ENCODE results near the gene PPP1CB. TPM values are rescaled to one million over a fixed set of nuclear protein-coding genes. Genes with fewer than 3 reads are reported as not detected.
"Not testable (repeated sequence)": the region's sequence is repeated elsewhere in the genome, so short reads cannot be mapped to it uniquely, and the experiment has no call there.

Gene PPP1CB
- polyA plus RNA-seq, 1 donor: 178 TPM

DNA sequence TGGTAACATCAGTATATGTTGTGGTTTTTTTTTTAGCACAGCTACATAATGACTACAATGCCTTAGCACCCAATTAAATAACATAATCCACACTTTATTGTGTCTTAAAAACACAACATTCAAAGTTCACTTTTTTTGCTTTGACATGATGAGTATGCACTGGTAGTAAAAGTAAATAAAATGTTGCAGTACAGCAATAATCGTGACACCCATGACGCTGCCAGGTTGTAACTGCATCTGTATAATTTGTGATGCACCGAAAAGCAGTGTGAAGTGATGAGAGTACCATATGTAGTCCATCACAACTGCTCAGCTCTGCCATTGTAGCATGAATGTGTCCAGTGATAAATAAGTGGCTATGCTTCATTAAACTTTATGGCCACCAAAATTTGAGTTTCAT is 15.7 kb downstream of the PPP1CB start:
- no peak for DNase-seq
- H3K27ac ChIP-seq (ENCODE audit: low read length): no peak overlapping the region
- H3K9me3 ChIP-seq (ENCODE audit: control insufficient read depth, low read depth, low read length): no peaks in the 10 kb centered on the region
- H3K27me3 ChIP-seq (ENCODE audit: control insufficient read depth, insufficient read depth, low read length): no peaks in the 10 kb centered on the region
- WGBS (ENCODE audit: insufficient coverage, low lambda C conversion rate): no CpG with 5 or more reads among the region's 3 CpGs
- no peaks in the 10 kb centered on the region for H3K4me1 ChIP-seq (ENCODE audit: control insufficient read depth, insufficient read depth, low read length)
- H3K36me3 ChIP-seq (ENCODE audit: control insufficient read depth, insufficient read depth, low read length): no peaks in the 10 kb centered on the region
- H3K4me3 ChIP-seq (ENCODE audit: low read length): no peak overlapping the region

DNA sequence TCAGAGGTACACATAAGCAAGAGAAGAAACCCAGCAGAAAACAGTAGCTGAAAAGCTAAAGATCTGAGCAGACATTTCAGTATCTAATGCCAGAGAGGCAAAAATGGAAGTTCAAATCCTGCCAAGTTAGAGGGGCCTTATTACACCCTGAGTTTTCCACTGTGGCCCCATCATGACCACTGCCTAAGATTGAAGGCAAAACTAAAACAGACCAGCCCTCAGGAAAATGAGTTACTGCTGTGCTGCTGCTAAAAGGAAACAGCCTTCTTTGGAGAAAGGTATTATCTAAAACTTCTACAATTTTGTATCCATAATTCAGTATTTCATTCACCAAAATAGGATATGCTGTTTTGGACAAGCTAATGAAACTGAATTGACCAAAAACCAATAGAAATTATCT is 16.8 kb downstream of the PPP1CB start:
- Histone ChIP-seq H3K4me3 (ENCODE audit: low read length) (no peak overlapping the region), H3K9me3 (ENCODE audit: control insufficient read depth, low read depth, low read length) (no peaks in the 10 kb centered on the region), H3K4me1 (ENCODE audit: control insufficient read depth, insufficient read depth, low read length) (no peaks in the 10 kb centered on the region), H3K27ac (ENCODE audit: low read length) (no peak overlapping the region), H3K36me3 (ENCODE audit: control insufficient read depth, insufficient read depth, low read length) (no peaks in the 10 kb centered on the region), H3K27me3 (ENCODE audit: control insufficient read depth, insufficient read depth, low read length) (no peaks in the 10 kb centered on the region)
- DNase-seq: no peak

DNA sequence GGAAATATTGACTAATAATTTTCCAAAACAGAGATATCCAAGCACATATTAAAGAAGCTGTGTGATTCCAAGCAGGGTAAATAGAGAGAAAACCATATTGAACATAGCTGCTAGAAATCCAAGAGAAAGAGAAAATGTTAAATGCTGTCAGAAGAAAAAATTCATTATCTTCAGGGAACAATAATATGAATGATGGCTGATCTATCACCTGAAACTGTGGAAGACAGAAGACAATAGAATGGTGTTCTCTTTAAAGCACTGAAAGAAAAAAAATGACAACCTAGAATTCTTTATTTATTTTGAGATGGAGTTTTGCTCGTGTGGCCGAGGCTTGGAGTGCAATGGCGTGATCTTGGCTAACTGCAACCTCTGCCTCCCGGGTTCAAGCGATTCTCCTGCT is 17.3 kb downstream of the PPP1CB start:
- no CpG with 5 or more reads among the region's 5 CpGs for WGBS (ENCODE audit: insufficient coverage, low lambda C conversion rate)
- H3K4me3 ChIP-seq (ENCODE audit: low read length): no peak overlapping the region
- no peaks in the 10 kb centered on the region for H3K4me1 ChIP-seq (ENCODE audit: control insufficient read depth, insufficient read depth, low read length)
- no peak overlapping the region for H3K27ac ChIP-seq (ENCODE audit: low read length)
- no peak for DNase-seq
- H3K36me3 ChIP-seq (ENCODE audit: control insufficient read depth, insufficient read depth, low read length): no peaks in the 10 kb centered on the region
- no peaks in the 10 kb centered on the region for H3K9me3 ChIP-seq (ENCODE audit: control insufficient read depth, low read depth, low read length)
- no peaks in the 10 kb centered on the region for H3K27me3 ChIP-seq (ENCODE audit: control insufficient read depth, insufficient read depth, low read length)

DNA sequence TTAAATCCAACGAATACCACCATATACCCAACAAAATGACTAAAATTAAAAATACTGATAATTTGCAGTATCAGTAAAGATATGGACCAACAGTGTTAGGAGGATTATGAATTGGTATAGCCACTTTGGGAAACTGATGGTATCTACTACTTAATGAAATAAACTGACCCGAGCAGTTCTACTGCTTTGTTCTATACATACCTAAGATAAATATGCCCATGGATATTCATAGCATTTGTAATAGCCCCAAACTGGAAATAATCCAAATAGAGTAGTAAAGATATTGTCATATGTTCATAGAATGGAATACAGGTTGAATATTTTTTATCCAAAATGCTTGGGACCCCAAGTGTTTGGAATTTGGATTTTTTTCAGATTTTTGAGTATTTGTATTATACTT is 20.7 kb downstream of the PPP1CB start:
- Histone ChIP-seq H3K36me3 (ENCODE audit: control insufficient read depth, insufficient read depth, low read length) (peaks cover 4% of the 10 kb centered on the region), H3K27me3 (ENCODE audit: control insufficient read depth, insufficient read depth, low read length) (no peaks in the 10 kb centered on the region), H3K27ac (ENCODE audit: low read length) (no peak overlapping the region), H3K9me3 (ENCODE audit: control insufficient read depth, low read depth, low read length) (no peaks in the 10 kb centered on the region), H3K4me1 (ENCODE audit: control insufficient read depth, insufficient read depth, low read length) (no peaks in the 10 kb centered on the region), H3K4me3 (ENCODE audit: low read length) (no peak overlapping the region)
- no peak for DNase-seq
- WGBS (ENCODE audit: insufficient coverage, low lambda C conversion rate): 100% methylated on average over 1 of the region's 2 CpGs

DNA sequence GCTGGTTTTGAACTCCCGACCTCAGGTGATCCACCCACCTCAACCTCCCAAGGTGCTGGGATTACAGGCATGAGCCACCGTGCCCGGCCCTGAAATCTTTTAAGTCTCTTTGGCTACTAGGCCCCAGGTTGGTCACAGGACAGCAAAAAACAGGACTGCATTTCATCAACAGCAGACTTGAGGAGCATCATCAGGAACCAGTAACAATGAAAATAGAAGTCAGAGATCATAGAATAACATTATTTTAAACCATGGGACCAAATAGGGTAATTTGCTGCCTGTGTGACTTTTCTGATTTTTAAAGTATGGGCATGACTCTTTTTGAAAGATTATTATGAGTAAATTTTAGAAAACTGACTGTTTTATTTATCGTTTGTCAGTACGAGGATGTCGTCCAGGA is 24.8 kb downstream of the PPP1CB start:
- no peak overlapping the region for H3K4me3 ChIP-seq (ENCODE audit: low read length)
- H3K27me3 ChIP-seq (ENCODE audit: control insufficient read depth, insufficient read depth, low read length): no peaks in the 10 kb centered on the region
- peaks cover 32% of the 10 kb centered on the region for H3K36me3 ChIP-seq (ENCODE audit: control insufficient read depth, insufficient read depth, low read length)
- no peak for DNase-seq
- H3K27ac ChIP-seq (ENCODE audit: low read length): no peak overlapping the region
- H3K9me3 ChIP-seq (ENCODE audit: control insufficient read depth, low read depth, low read length): no peaks in the 10 kb centered on the region
- WGBS (ENCODE audit: insufficient coverage, low lambda C conversion rate): 95% methylated on average over 3 of the region's 6 CpGs
- no peaks in the 10 kb centered on the region for H3K4me1 ChIP-seq (ENCODE audit: control insufficient read depth, insufficient read depth, low read length)

DNA sequence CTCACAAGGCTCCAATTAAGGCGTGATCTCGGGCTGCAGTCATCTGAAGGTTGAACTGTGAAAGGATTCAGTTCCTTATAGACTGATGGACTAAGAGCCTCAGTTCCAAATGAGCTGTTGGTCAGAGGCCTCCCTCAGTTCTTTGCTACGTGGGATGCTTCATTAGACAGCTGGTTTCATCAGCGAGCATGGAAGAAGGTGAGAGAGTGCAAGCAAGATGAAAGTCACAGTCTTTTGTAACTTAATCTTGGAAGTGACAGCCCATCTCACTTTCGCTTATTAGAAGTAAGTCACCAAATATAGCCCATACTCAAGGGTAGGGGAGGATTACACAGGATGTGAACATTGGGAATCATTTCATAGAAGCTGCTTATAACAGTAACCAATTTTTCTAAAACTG is 26.8 kb downstream of the PPP1CB start:
- no peak for DNase-seq
- Histone ChIP-seq H3K27ac (ENCODE audit: low read length) (no peak overlapping the region), H3K27me3 (ENCODE audit: control insufficient read depth, insufficient read depth, low read length) (no peaks in the 10 kb centered on the region), H3K36me3 (ENCODE audit: control insufficient read depth, insufficient read depth, low read length) (peaks cover 40% of the 10 kb centered on the region), H3K4me3 (ENCODE audit: low read length) (no peak overlapping the region), H3K4me1 (ENCODE audit: control insufficient read depth, insufficient read depth, low read length) (no peaks in the 10 kb centered on the region), H3K9me3 (ENCODE audit: control insufficient read depth, low read depth, low read length) (no peaks in the 10 kb centered on the region)
- 100% methylated on average over 1 of the region's 5 CpGs for WGBS (ENCODE audit: insufficient coverage, low lambda C conversion rate)

DNA sequence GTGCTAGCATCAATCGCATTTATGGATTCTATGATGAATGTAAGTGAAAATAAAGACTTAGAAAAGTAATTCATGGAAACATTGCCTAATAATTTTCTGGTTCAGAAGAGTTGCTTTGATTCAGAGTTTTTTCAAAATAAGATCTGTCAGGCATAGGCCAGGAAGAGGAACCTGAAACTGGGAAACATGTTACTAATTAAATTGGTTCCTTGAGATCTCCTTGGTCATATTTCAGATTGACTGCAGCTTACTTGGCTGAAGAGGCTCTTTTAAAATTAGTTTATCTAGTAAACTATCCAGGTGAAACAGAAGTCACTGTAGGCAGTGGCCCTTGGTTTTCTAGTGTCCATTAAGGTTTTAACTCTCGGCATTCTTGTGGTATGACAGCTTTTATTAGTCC is 27.4 kb downstream of the PPP1CB start:
- Histone ChIP-seq H3K27ac (ENCODE audit: low read length) (no peak overlapping the region), H3K27me3 (ENCODE audit: control insufficient read depth, insufficient read depth, low read length) (no peaks in the 10 kb centered on the region), H3K36me3 (ENCODE audit: control insufficient read depth, insufficient read depth, low read length) (peaks cover 44% of the 10 kb centered on the region), H3K4me1 (ENCODE audit: control insufficient read depth, insufficient read depth, low read length) (no peaks in the 10 kb centered on the region), H3K4me3 (ENCODE audit: low read length) (no peak overlapping the region), H3K9me3 (ENCODE audit: control insufficient read depth, low read depth, low read length) (no peaks in the 10 kb centered on the region)
- WGBS (ENCODE audit: insufficient coverage, low lambda C conversion rate): no CpG with 5 or more reads among the region's 2 CpGs
- DNase-seq: no peak

DNA sequence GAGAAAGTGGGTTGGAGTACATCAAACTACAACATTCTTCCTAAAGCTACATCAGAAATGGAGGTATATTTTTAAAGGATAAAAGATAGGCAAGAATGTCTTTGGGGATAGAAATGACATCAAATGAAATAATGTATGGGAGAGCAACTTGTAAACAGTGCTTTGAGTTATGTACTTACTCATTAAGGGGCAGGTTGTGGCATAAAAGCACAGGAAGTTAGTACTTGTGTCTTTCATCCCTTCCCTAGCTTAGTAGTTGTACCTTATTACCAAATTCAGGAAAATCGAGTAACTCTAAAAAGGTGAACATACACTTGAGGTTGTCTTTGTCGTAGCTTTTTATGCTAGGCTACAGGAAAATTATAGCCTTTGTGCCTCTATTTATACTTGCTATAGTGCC is 28.9 kb downstream of the PPP1CB start:
- Histone ChIP-seq H3K9me3 (ENCODE audit: control insufficient read depth, low read depth, low read length) (no peaks in the 10 kb centered on the region), H3K27me3 (ENCODE audit: control insufficient read depth, insufficient read depth, low read length) (no peaks in the 10 kb centered on the region), H3K4me1 (ENCODE audit: control insufficient read depth, insufficient read depth, low read length) (no peaks in the 10 kb centered on the region), H3K27ac (ENCODE audit: low read length) (no peak overlapping the region), H3K36me3 (ENCODE audit: control insufficient read depth, insufficient read depth, low read length) (peaks cover 53% of the 10 kb centered on the region), H3K4me3 (ENCODE audit: low read length) (no peak overlapping the region)
- DNase-seq: no peak
- WGBS (ENCODE audit: insufficient coverage, low lambda C conversion rate): no CpG with 5 or more reads among the region's 2 CpGs

DNA sequence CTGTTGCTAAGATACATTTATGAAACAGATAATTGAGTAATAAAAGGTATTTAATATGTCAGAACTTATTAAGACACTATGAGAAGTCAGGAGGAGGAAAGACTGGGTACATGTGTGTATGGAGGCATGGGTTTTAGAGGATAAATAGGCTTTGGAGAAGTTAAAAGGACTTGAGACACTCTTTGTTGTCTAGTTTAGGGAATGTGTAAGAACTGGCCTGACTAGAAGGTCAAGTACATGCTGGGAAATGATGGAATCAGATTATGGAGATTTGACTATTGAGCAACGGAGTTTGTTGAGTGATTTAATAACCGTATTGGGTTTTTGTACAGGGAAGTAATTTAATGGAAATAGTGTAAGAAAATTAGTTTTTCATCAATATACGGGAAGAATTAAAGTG is 30.8 kb downstream of the PPP1CB start:
- no peaks in the 10 kb centered on the region for H3K9me3 ChIP-seq (ENCODE audit: control insufficient read depth, low read depth, low read length)
- H3K4me1 ChIP-seq (ENCODE audit: control insufficient read depth, insufficient read depth, low read length): no peaks in the 10 kb centered on the region
- WGBS (ENCODE audit: insufficient coverage, low lambda C conversion rate): 100% methylated on average over 3 of the region's 3 CpGs
- no peak overlapping the region for H3K4me3 ChIP-seq (ENCODE audit: low read length)
- H3K36me3 ChIP-seq (ENCODE audit: control insufficient read depth, insufficient read depth, low read length): peaks cover 64% of the 10 kb centered on the region
- no peaks in the 10 kb centered on the region for H3K27me3 ChIP-seq (ENCODE audit: control insufficient read depth, insufficient read depth, low read length)
- no peak overlapping the region for H3K27ac ChIP-seq (ENCODE audit: low read length)
- DNase-seq: no peak

DNA sequence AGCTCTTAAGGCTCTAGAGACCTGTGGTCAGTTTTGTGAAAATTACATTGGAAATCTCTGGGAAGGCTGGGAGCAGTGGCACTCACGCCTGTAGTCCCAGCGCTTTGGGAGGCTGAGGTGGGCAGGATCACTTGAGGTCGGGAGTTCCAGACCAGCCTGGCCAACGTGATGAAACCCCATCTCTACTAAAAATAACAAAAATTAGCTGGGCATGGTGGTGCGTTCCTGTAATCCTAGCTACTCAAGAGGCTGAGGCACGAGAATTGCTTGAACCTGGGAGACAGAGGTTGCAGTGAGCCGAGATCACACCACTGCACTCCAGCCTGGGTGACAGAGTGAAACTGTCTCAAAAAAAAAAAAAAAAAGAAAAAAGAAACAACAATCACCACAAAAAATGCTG is 32.9 kb downstream of the PPP1CB start:
- not testable (repeated sequence) for H3K27ac ChIP-seq (ENCODE audit: low read length); H3K27me3 ChIP-seq (ENCODE audit: control insufficient read depth, insufficient read depth, low read length); DNase-seq; H3K4me1 ChIP-seq (ENCODE audit: control insufficient read depth, insufficient read depth, low read length); H3K9me3 ChIP-seq (ENCODE audit: control insufficient read depth, low read depth, low read length); H3K4me3 ChIP-seq (ENCODE audit: low read length)
- WGBS (ENCODE audit: insufficient coverage, low lambda C conversion rate): no CpG with 5 or more reads among the region's 7 CpGs
- peaks cover 67% of the 10 kb centered on the region for H3K36me3 ChIP-seq (ENCODE audit: control insufficient read depth, insufficient read depth, low read length)

DNA sequence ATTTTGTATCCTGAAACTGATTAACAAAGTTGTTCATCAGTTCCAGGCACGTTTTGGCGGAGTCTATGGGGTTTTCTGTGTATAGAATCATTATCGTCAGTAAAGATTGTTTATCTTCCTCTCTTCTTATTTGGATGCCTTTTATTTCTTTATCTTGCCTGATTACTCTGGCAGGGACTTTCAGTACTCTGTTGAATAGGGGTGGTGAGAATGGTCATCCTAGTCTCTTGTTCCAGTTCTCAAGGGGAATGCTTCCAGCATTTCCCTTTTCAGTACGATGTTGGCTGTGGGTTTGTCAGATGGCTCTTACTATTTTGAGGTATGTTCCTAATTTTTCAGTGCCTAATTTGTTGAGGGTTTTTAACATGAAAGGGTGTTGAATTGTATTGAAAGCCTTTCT is 45.0 kb downstream of the PPP1CB start:
- H3K9me3 ChIP-seq (ENCODE audit: control insufficient read depth, low read depth, low read length): no peaks in the 10 kb centered on the region
- H3K36me3 ChIP-seq (ENCODE audit: control insufficient read depth, insufficient read depth, low read length): peaks cover 49% of the 10 kb centered on the region
- no peak for DNase-seq
- no peak overlapping the region for H3K4me3 ChIP-seq (ENCODE audit: low read length)
- no peak overlapping the region for H3K27ac ChIP-seq (ENCODE audit: low read length)
- H3K27me3 ChIP-seq (ENCODE audit: control insufficient read depth, insufficient read depth, low read length): no peaks in the 10 kb centered on the region
- no peaks in the 10 kb centered on the region for H3K4me1 ChIP-seq (ENCODE audit: control insufficient read depth, insufficient read depth, low read length)
- no CpG with 5 or more reads among the region's 4 CpGs for WGBS (ENCODE audit: insufficient coverage, low lambda C conversion rate)
